Gastroesophageal sphincter (tissue), 3 donors: ENCODE measurements around the gene GTPBP1.

Source experiments
- CTCF ChIP-seq, 4 experiments: fragments of 200-600 bp in 2 of 4; fragments of 450-650 bp in 2 of 4; sonication (generic) in 1 of 4; IDR thresholded peaks; one replicate each; pipeline ENCODE4 v1.5.1; 2017 to 2019; ENCODE audit warnings: antibody characterized with exemption in 4 of 4, mild to moderate bottlenecking in 2 of 4, moderate library complexity in 2 of 4
- POLR2A ChIP-seq, 2 donors: fragments of 450-650 bp; IDR thresholded peaks; one replicate each; pipeline ENCODE4 v1.6.1; 2017; ENCODE audit warnings: antibody characterized with exemption in 2 of 2, mild to moderate bottlenecking in 2 of 2, moderate library complexity in 1 of 2

GRCh38 chr22:38718414-38718813, 12.7 kb downstream of the GTPBP1 start:
- TF ChIP-seq POLR2A (IDR thresholded peaks at IDR 0.05) (no peak), CTCF (IDR thresholded peaks at IDR 0.05) (peak in 3 of 4 experiments; percentile 51 to 76 (median 68))
